IPS DF 6.9 (cell line): ENCODE measurements around the gene OR12D1.
A peak's percentile ranks its signal among the peaks of the same experiment; 100 is the strongest.
"Not testable (repeated sequence)": the region's sequence is repeated elsewhere in the genome, so short reads cannot be mapped to it uniquely, and the experiment has no call there.

ENCODE experiments used
- DNase-seq: peaks from one replicate; pipeline ENCODE4 v3.0.0-alpha.2; 2013; ENCODE audit warnings: low read depth, low spot score
- H3K27ac ChIP-seq: one replicate; pipeline ENCODE4 v1.5.1; 2013; ENCODE audit warnings: low read length, control low read depth
- H3K27me3 ChIP-seq: 2 replicates; pipeline ENCODE4 v1.6.1; 2013; ENCODE audit warnings: mild to moderate bottlenecking, low read length; ENCODE audit not compliant: control insufficient read depth, insufficient read depth
- H3K36me3 ChIP-seq: 2 replicates; pipeline ENCODE4 v1.6.1; 2013; ENCODE audit warnings: low read length; ENCODE audit not compliant: control insufficient read depth, insufficient read depth
- H3K4me1 ChIP-seq: 2 replicates; pipeline ENCODE4 v1.6.1; 2013; ENCODE audit warnings: low read length; ENCODE audit not compliant: control insufficient read depth, insufficient read depth
- H3K4me3 ChIP-seq: 2 replicates; pipeline ENCODE4 v1.5.1; 2013; ENCODE audit warnings: mild to moderate bottlenecking, low read length
- H3K9me3 ChIP-seq: 2 replicates; pipeline ENCODE4 v1.6.1; 2013; ENCODE audit warnings: low read length, inconsistent platforms; ENCODE audit not compliant: control insufficient read depth, insufficient read depth
- WGBS: extraction: QIAGEN DNeasy Blood & Tissue Kit; methylation state at CpG from one replicate; pipeline ENCODE4 v1.1.7; 2013; ENCODE audit warnings: mixed read lengths, missing lambda C conversion rate; ENCODE audit not compliant: insufficient read length, insufficient coverage; 5-methylcytosine and 5-hydroxymethylcytosine counted together

Gene OR12D1

GRCh38 chr6:29425075-29425474 is 10.3 kb downstream of the OR12D1 start:
- H3K27ac ChIP-seq, result no peak overlapping the region
- H3K36me3 ChIP-seq, result no peaks in the 10 kb centered on the region
- H3K4me1 ChIP-seq, result peaks cover 3% of the 10 kb centered on the region; the same call in 1 of the 2 replicates
- H3K4me3 ChIP-seq, result no peak overlapping the region
- no peaks in the 10 kb centered on the region for H3K27me3 ChIP-seq
- H3K9me3 ChIP-seq, result no peaks in the 10 kb centered on the region
- no CpG with 5 or more reads among the region's 1 CpG for WGBS
- DNase-seq, result no peak

DNA sequence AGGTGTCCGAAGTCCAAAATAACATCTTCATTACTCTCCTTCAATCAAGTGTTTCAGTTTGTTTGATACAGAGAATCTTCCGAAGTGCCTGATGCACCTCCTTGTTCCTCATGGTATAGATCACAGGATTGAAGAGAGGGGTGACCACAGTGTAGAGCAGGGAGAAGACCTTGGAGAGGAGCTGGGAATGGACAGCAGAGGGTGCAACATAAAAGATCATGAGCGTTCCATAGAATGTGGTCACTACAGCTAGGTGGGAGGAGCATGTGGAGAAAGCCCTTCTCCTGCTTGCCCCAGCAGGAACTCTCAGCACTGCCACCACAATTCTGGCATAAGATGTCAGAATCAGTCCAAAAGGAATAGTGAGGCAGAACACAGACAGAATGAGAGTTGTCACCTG is 11.9 kb downstream of the OR12D1 start:
- H3K27me3 ChIP-seq, result no peaks in the 10 kb centered on the region
- WGBS, result no CpG with 5 or more reads among the region's 3 CpGs
- no peak overlapping the region for H3K4me3 ChIP-seq
- no peak for DNase-seq
- no peaks in the 10 kb centered on the region for H3K36me3 ChIP-seq
- H3K4me1 ChIP-seq, result peaks cover 3% of the 10 kb centered on the region; the same call in 1 of the 2 replicates
- H3K9me3 ChIP-seq, result no peaks in the 10 kb centered on the region
- no peak overlapping the region for H3K27ac ChIP-seq

DNA sequence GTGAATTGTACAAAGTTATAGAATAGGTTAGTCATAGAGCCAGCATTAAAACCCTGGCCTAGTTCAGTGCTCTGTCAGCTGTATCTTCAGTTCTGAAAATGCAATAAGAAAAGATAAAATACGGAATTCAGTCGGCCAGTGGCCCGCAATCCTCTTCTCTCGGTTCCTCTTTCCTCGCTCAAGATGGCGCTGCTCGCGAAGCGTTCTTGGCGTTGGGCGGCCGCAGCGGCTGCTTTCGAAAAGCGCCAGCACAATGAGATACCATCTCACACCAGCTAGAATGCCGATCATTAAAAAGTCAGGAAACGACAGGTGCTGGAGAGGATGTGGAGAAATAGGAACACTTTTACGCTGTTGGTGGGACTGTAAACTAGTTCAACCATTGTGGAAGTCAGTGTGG is 22.0 kb downstream of the OR12D1 start:
- not testable (repeated sequence) for H3K27me3 ChIP-seq, H3K9me3 ChIP-seq, H3K27ac ChIP-seq, H3K4me1 ChIP-seq, H3K36me3 ChIP-seq, DNase-seq, H3K4me3 ChIP-seq
- no CpG with 5 or more reads among the region's 18 CpGs for WGBS

GRCh38 chr6:29439006-29439405 is 24.3 kb downstream of the OR12D1 start, which contains the start of gene OR10C1:
Gene OR10C1, plus strand, starts transcription at chr6:29439306. Its CDS starts 710 bp downstream, at chr6:29440016.
- Histone ChIP-seq H3K9me3 (no peaks in the 10 kb centered on the region), H3K27me3 (no peaks in the 10 kb centered on the region), H3K4me3 (no peak within 1 kb of the TSS), H3K27ac (no peak within 1 kb of the TSS), H3K4me1 (no peaks in the 10 kb centered on the region), H3K36me3 (no peaks in the 10 kb centered on the region)
- DNase-seq, result no peak

DNA sequence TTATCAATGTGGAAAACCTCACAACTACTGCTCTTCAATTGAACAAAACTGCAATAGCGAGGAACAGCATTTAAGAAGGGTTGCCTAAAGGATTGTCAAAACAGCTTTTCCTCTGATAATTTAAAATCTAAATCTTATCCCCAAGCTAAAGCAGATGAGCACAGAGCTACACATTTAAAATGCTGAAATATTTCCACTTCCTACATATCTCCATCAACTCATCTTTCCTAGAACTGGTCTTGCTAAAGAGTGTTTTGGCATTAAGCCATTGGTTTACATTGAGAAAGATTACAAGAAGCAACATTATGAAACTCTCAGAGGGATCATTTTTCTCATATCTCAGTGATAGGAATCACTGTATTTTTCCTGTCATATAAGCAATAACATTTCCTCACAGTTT is 28.0 kb downstream of the OR12D1 start:
- H3K4me1 ChIP-seq, result peaks cover 2% of the 10 kb centered on the region; the same call in 1 of the 2 replicates
- no CpG with 5 or more reads among the region's 1 CpG for WGBS
- H3K27ac ChIP-seq, result no peak overlapping the region
- no peak overlapping the region for H3K4me3 ChIP-seq
- H3K27me3 ChIP-seq, result no peaks in the 10 kb centered on the region
- no peak for DNase-seq
- no peaks in the 10 kb centered on the region for H3K9me3 ChIP-seq
- no peaks in the 10 kb centered on the region for H3K36me3 ChIP-seq

GRCh38 chr6:29444031-29444430 is 29.3 kb downstream of the OR12D1 start:
- not testable (repeated sequence) for H3K27me3 ChIP-seq, H3K36me3 ChIP-seq, H3K27ac ChIP-seq, H3K4me3 ChIP-seq, DNase-seq, H3K9me3 ChIP-seq, H3K4me1 ChIP-seq
- WGBS, result no CpG with 5 or more reads among the region's 1 CpG

GRCh38 chr6:29447670-29448069 is 32.9 kb downstream of the OR12D1 start:
- no peak overlapping the region for H3K4me3 ChIP-seq
- H3K9me3 ChIP-seq, result no peaks in the 10 kb centered on the region
- no peaks in the 10 kb centered on the region for H3K27me3 ChIP-seq
- no peaks in the 10 kb centered on the region for H3K36me3 ChIP-seq
- no CpG with 5 or more reads among the region's 1 CpG for WGBS
- peak; percentile 33 for DNase-seq
- peaks cover 2% of the 10 kb centered on the region; the same call in 1 of the 2 replicates for H3K4me1 ChIP-seq
- H3K27ac ChIP-seq, result no peak overlapping the region

GRCh38 chr6:29451471-29452193 is 36.9 kb downstream of the OR12D1 start:
- Histone ChIP-seq H3K27ac (no peak overlapping the region), H3K9me3 (no peaks in the 10 kb centered on the region), H3K27me3 (no peaks in the 10 kb centered on the region), H3K36me3 (no peaks in the 10 kb centered on the region), H3K4me1 (peaks cover 2% of the 10 kb centered on the region; the same call in 1 of the 2 replicates), H3K4me3 (no peak overlapping the region)
- no CpG with 5 or more reads among the region's 3 CpGs for WGBS
- DNase-seq, result no peak

- no CpG with 5 or more reads among the region's 2 CpGs for WGBS
- Histone ChIP-seq H3K9me3 (no peaks in the 10 kb centered on the region), H3K4me3 (no peak within 1 kb of the TSS), H3K4me1 (no peaks in the 10 kb centered on the region), H3K36me3 (no peaks in the 10 kb centered on the region), H3K27ac (no peak within 1 kb of the TSS), H3K27me3 (no peaks in the 10 kb centered on the region)
- DNase-seq, result no peak
These were observed 42.2 kb downstream of the OR12D1 start, which contains the start of the genes OR11A1 and OR2H1 for GRCh38 chr6:29456971-29457370. Gene OR11A1, minus strand, starts transcription at chr6:29457071. Its CDS starts 29,430 bp downstream, at chr6:29427641. Gene OR2H1, plus strand, starts transcription at chr6:29457155. Its CDS starts 4,615 bp downstream, at chr6:29461770.

DNA sequence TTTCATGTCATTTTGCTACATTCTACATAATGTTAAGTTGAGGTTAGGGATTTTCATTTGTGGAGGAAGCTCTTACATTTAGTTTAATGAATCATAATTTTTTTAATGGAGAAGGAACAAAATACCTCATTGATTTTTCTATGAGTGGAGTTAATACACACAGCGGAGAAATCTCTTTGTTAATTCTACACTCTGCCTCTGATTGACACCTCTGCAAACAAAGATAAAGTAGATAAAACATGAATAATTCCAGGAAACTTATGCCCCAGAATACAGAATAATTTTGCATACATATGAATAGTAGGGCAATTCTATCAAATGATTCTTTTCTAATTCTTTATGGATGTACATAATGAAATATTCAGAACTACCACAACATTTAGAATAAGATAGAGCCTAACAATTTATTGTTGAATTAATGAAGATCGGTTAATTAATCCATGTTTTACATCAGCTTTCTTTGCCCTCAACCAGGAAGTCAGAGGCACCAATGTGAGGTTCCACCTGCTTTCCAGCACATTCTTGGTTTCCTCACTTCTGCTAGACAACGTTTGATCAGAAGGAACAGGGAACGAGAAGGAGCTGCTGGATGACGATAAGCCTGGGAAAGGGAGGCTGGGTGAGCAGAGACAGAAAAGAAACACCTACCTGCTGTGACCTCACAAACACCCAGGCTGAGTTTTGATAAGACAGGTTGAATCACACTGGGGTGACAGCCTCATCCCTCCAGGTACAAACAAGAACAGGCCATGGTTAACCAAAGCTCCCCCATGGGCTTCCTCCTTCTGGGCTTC is 46.5 kb downstream of the OR12D1 start:
- WGBS, result no CpG with 5 or more reads among the region's 5 CpGs
- no peak overlapping the region for H3K27ac ChIP-seq
- no peaks in the 10 kb centered on the region for H3K4me1 ChIP-seq
- no peaks in the 10 kb centered on the region for H3K36me3 ChIP-seq
- no peaks in the 10 kb centered on the region for H3K27me3 ChIP-seq
- DNase-seq, result no peak
- no peak overlapping the region for H3K4me3 ChIP-seq
- no peaks in the 10 kb centered on the region for H3K9me3 ChIP-seq
